Astrocyte (in vitro differentiated cells and primary cell): ENCODE results near the gene DPH2. TPM values are rescaled to one million over a fixed set of nuclear protein-coding genes. Genes with fewer than 3 reads are reported as not detected.

Experiments used
- DNase-seq: peaks from one replicate; pipeline ENCODE4 v3.0.0-alpha.2; 2010; ENCODE audit warnings: low read depth
- FAIRE-seq: peaks from 2 replicates; lab custom pipeline; 2011; peaks lifted over from hg19 to GRCh38; lab: Jason Lieb, UNC
- H2AFZ ChIP-seq: 2 replicates; pipeline ENCODE4 v1.6.0; 2012; ENCODE audit warnings: low read depth, low read length, inconsistent platforms
- H3K27ac ChIP-seq: 2 replicates; pipeline ENCODE4 v1.5.1; 2011; ENCODE audit warnings: low read depth, low read length, inconsistent platforms
- H3K27me3 ChIP-seq: 2 replicates; pipeline ENCODE4 v1.6.0; 2011; ENCODE audit warnings: low read length, inconsistent platforms; ENCODE audit not compliant: insufficient read depth
- H3K36me3 ChIP-seq: 2 replicates; pipeline ENCODE4 v1.5.1; 2011; ENCODE audit warnings: low read length, inconsistent platforms; ENCODE audit not compliant: insufficient read depth
- H3K4me1 ChIP-seq: 2 replicates; pipeline ENCODE4 v1.5.1; 2011; ENCODE audit warnings: low read length, inconsistent platforms; ENCODE audit not compliant: insufficient read depth
- H3K4me2 ChIP-seq: 2 replicates; pipeline ENCODE4 v1.6.0; 2012; ENCODE audit warnings: low read length, inconsistent platforms
- H3K4me3 ChIP-seq: 2 replicates; pipeline ENCODE4 v1.5.1; 2011; ENCODE audit warnings: low read depth, mild to moderate bottlenecking, low read length, inconsistent platforms; ENCODE audit not compliant: insufficient read depth
- H3K79me2 ChIP-seq: 2 replicates; pipeline ENCODE4 v1.6.0; 2012; ENCODE audit warnings: mild to moderate bottlenecking, low read length, inconsistent platforms; ENCODE audit not compliant: insufficient read depth
- H3K9ac ChIP-seq: 2 replicates; pipeline ENCODE4 v1.6.0; 2012; ENCODE audit warnings: mild to moderate bottlenecking, low read length, inconsistent platforms
- H3K9me3 ChIP-seq: 2 replicates; pipeline ENCODE4 v1.5.1; 2012; ENCODE audit warnings: low read depth, mild to moderate bottlenecking, low read length, inconsistent platforms; ENCODE audit not compliant: insufficient read depth
- H4K20me1 ChIP-seq: 2 replicates; pipeline ENCODE4 v1.6.0; 2012; ENCODE audit warnings: low read length, inconsistent platforms; ENCODE audit not compliant: insufficient read depth
- H3K27ac Mint-ChIP-seq: one replicate; pipeline ENCODE4 v1.8.0; 2021; ENCODE audit warnings: mild to moderate bottlenecking, mixed read lengths; ENCODE audit not compliant: unreplicated experiment
- H3K27me3 Mint-ChIP-seq: one replicate; pipeline ENCODE4 v1.8.0; 2021; ENCODE audit warnings: low read depth, mixed read lengths; ENCODE audit not compliant: unreplicated experiment
- H3K36me3 Mint-ChIP-seq: one replicate; pipeline ENCODE4 v1.8.0; 2021; ENCODE audit warnings: low read depth, mixed read lengths; ENCODE audit not compliant: unreplicated experiment
- H3K4me1 Mint-ChIP-seq: one replicate; pipeline ENCODE4 v1.8.0; 2021; ENCODE audit warnings: low read depth, mixed read lengths; ENCODE audit not compliant: unreplicated experiment
- H3K4me3 Mint-ChIP-seq: one replicate; pipeline ENCODE4 v1.8.0; 2021; ENCODE audit warnings: mild to moderate bottlenecking, moderate library complexity, mixed read lengths; ENCODE audit not compliant: unreplicated experiment
- H3K9me3 Mint-ChIP-seq: one replicate; pipeline ENCODE4 v1.8.0; 2021; ENCODE audit warnings: mild to moderate bottlenecking, mixed read lengths; ENCODE audit not compliant: unreplicated experiment
- CTCF ChIP-seq: IDR thresholded peaks from 2 replicates; pipeline ENCODE4 v1.5.1; 2011; ENCODE audit warnings: low read depth, mild to moderate bottlenecking, inconsistent platforms, low read length, moderate library complexity; ENCODE audit not compliant: insufficient read depth
- EZH2 ChIP-seq: IDR thresholded peaks from 2 replicates; pipeline ENCODE4 v1.6.1; 2012; ENCODE audit warnings: mild to moderate bottlenecking, low read length, inconsistent platforms; ENCODE audit not compliant: insufficient read depth
- total RNA-seq: library from RNA; stranded (reverse); gene quantifications from 2 replicates; pipeline ENCODE4 v1.2.1, GENCODE V29; 2021

The DPH2 gene
- total RNA-seq, 1 donor from 2014 or later: 31.6 TPM

GRCh38 chr1:44002606-44003157, 32.9 kb downstream of the DPH2 start:
- Histone ChIP-seq H2AFZ (no peak overlapping the region), H3K4me1 (no peaks in the 10 kb centered on the region), H3K36me3 (no peaks in the 10 kb centered on the region), H3K27me3 (no peaks in the 10 kb centered on the region), H3K9me3 (no peaks in the 10 kb centered on the region), H3K4me2 (no peak overlapping the region), H3K9ac (no peak overlapping the region), H3K27ac (no peak overlapping the region), H3K4me3 (no peak overlapping the region), H4K20me1 (no peaks in the 10 kb centered on the region), H3K79me2 (no peaks in the 10 kb centered on the region)
- H3K4me3 Mint-ChIP-seq: no peak overlapping the region
- no peak overlapping the region for H3K27ac Mint-ChIP-seq
- no peaks in the 10 kb centered on the region for H3K9me3 Mint-ChIP-seq
- H3K4me1 Mint-ChIP-seq: no peaks in the 10 kb centered on the region
- FAIRE-seq (no peak), DNase-seq (no peak)
- TF ChIP-seq CTCF: no peak
- no peak for TF ChIP-seq EZH2
- peaks cover 29% of the 10 kb centered on the region for H3K36me3 Mint-ChIP-seq
- H3K27me3 Mint-ChIP-seq: peaks cover 5% of the 10 kb centered on the region

GRCh38 chr1:44008259-44008658, 38.4 kb downstream of the DPH2 start:
- Histone ChIP-seq H4K20me1 (no peaks in the 10 kb centered on the region), H2AFZ (no peak overlapping the region), H3K27me3 (no peaks in the 10 kb centered on the region), H3K27ac (no peak overlapping the region), H3K4me2 (no peak overlapping the region), H3K79me2 (no peaks in the 10 kb centered on the region), H3K9ac (no peak overlapping the region), H3K36me3 (no peaks in the 10 kb centered on the region), H3K9me3 (no peaks in the 10 kb centered on the region), H3K4me3 (no peak overlapping the region), H3K4me1 (no peaks in the 10 kb centered on the region)
- Mint-ChIP-seq H3K9me3 (no peaks in the 10 kb centered on the region), H3K36me3 (peaks cover 12% of the 10 kb centered on the region), H3K4me1 (no peaks in the 10 kb centered on the region), H3K27ac (peak overlapping the region; percentile 69), H3K4me3 (no peak overlapping the region), H3K27me3 (peaks cover 5% of the 10 kb centered on the region)
- DNase-seq: no peak
- FAIRE-seq: no peak
- TF ChIP-seq CTCF: no peak
- TF ChIP-seq EZH2: no peak

GRCh38 chr1:44010935-44011471, 41.2 kb downstream of the DPH2 start:
- Histone ChIP-seq H3K9me3 (no peaks in the 10 kb centered on the region), H3K27ac (no peak overlapping the region), H3K4me3 (no peak overlapping the region), H3K4me1 (no peaks in the 10 kb centered on the region), H3K79me2 (no peaks in the 10 kb centered on the region), H4K20me1 (no peaks in the 10 kb centered on the region), H2AFZ (no peak overlapping the region), H3K27me3 (no peaks in the 10 kb centered on the region), H3K36me3 (no peaks in the 10 kb centered on the region), H3K9ac (no peak overlapping the region), H3K4me2 (no peak overlapping the region)
- DNase-seq (no peak), FAIRE-seq (no peak)
- no peaks in the 10 kb centered on the region for H3K9me3 Mint-ChIP-seq
- TF ChIP-seq EZH2: no peak
- no peak for TF ChIP-seq CTCF
- H3K4me3 Mint-ChIP-seq: no peak overlapping the region
- H3K27ac Mint-ChIP-seq: no peak overlapping the region
- peaks cover 5% of the 10 kb centered on the region for H3K27me3 Mint-ChIP-seq
- H3K4me1 Mint-ChIP-seq: peaks cover 5% of the 10 kb centered on the region
- H3K36me3 Mint-ChIP-seq: peaks cover 10% of the 10 kb centered on the region
